Head of caudate nucleus (tissue), 42 donors: ENCODE results near the gene ADSS1.
A peak's percentile ranks its signal among the peaks of the same experiment; 100 is the strongest.
"Not testable (repeated sequence)": the region's sequence is repeated elsewhere in the genome, so short reads cannot be mapped to it uniquely, and the experiment has no call there.

Experiments
- DNase-seq, 42 donors: peaks; one replicate each; pipeline versions ENCODE4 v3.0.0 to v3.0.0-alpha.2; 2020 to 2021; ENCODE audit warnings: mixed read lengths in 7 of 42
- intact Hi-C: fragments of 100-400 bp; cut with DNase I; formaldehyde crosslinking; loops from one replicate; pipeline ENCODE4 v1.15.0; 2022

The ADSS1 gene

DNA sequence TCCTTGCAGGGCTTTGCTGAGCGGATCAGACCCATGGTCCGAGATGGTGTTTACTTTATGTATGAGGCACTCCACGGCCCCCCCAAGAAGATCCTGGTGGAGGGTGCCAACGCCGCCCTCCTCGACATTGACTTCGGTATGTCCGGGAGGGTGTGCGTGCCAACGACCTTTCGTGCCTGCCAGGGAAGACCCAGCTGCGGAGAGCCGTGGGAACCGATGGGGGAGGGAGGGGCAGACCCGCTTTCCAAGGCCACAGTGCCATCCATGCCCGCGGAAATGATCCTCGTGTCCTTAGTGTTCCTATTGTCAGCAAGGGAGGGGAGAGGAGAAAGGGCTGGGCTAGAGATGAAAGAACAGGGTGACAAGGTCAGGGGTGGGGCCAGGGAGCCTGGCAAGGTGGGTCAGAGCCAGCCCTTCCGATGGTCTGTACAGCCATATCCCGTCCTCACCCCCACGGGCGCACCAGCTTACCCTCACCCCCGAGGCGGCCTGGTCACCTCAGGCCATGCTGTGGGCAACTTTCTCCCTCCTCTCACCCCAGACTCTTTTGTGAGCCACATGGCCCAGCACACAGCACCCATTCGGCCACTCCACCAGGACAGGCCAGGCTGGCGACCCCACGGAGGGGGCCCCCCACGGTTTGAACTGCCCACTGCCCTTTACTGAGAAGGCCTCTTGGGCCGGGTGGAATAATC is 17.2 kb downstream of the ADSS1 start:
- peak in 1 of 42 donors; percentile 1 for DNase-seq
- intact Hi-C loops = no loop called here

DNA sequence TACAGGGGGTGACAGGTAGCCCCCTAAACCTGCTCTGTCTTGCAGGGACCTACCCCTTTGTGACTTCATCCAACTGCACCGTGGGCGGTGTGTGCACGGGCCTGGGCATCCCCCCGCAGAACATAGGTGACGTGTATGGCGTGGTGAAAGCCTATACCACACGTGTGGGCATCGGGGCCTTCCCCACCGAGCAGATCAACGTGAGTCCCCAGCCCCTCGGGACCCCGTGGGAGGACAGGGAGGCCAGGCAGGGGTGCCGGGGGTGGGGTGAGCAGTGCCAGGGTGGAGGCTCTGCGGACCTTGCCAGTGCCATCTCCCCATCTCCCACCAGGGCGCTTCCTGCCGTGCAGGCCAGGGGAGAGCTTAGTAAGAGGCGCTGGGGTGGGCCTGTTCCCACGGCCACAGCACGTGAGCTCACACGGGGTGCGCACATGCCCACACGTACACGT is 17.8 kb downstream of the ADSS1 start:
- DNase-seq = no peak
- intact Hi-C loops = no loop called here

DNA sequence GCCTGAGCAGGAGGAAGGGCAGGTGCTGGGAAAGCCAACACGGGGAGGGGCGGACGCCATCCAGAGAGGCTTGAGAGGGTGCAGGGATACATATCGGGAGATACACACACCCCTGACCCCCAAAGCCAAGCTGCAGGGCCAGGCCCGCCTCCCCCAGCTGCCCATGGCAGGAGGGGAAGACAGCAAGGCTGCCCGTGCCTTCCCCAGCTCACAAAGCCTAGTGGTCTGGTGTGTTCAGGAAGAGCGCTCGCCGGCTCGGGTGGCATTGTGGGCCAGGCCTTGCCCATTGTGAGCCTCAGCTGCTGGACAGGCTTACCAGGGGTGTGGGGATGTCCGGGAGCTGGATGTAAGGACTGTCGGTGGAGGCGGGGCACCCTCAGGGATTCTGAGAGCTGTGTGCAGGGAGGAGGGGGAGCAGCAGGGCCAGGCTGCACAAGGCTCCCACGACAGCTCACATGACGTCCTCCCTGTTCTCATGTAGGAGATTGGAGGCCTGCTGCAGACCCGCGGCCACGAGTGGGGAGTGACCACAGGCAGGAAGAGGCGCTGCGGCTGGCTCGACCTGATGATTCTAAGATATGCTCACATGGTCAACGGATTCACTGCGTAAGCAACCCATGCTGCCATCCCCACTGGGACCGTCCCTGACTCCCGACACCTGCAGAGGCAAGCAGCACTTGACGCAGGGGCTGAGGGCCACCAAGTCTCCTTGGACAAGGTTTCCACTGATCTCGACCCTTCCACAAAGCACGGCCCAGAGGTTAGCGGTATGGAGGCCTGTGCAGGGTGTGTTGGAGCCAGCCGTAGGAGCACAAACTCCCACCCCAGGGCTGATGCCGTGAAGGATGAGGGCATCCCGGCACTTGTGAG is 18.8 kb downstream of the ADSS1 start:
- intact Hi-C loops = no loop called here
- no peak for DNase-seq

DNA sequence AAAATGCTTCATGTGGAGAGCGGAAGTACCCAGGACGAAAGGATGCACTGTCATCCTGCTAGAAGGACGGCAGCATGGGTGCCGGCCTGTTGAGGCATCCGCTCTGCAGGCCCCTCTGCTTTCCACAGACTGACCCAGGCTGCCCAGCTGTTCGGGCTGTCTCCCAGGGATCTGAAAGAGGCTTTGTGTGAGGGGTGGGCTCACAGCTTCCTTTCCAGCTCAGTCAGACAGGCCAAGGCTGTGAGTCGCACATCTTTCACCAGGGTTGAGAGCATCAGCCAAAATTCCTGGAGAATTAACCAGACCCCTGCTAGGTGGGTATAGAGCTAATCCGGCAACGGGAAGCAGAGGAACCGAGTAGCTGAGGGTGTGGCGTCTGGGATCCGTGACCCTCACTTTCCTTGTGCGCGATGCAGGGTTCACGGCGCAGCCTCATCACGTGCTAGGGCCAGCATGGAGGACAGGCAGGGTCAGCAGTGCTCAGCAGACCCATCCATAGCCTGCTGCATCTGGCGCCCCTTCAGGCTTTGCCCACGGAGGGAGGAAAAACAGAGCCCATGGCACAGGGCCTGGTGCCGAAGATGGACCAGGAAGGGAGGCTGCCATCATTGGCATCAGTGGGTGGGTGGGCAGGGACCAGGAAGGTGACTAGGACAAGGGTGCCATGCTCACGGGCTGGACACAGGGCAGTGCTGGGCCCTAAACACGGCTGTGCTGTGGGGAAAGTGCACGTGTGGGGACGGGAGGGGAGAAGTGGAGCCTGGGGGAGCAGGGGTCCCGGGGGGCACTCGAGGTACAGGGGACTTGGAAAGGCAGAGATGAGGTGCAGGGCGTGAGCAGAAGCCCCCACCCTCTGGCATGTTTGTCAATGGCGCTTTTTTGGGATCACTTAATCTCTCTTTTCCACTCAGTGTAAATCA is 19.7 kb downstream of the ADSS1 start:
- intact Hi-C loops = no loop called here
- DNase-seq = peak in 25 of 42 donors; percentile 39 to 80 (median 60)

DNA sequence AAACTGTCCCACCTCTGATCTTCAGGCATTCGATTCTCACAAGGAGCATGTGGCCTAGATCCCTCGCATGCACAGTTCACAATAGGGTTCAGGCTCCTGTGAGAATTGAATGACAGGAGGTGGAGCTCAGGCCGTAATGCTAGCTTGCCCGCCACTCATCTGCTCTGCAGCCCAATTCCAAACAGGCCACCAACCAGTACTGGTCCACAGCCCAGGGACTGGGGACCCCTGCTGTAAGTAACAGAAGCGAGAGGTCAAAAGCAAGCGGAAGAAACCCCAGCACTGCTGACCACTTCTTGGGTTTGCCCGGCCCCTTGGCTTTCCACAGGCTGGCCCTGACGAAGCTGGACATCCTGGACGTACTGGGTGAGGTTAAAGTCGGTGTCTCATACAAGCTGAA is 20.5 kb downstream of the ADSS1 start:
- intact Hi-C loops = no loop called here
- no peak for DNase-seq

DNA sequence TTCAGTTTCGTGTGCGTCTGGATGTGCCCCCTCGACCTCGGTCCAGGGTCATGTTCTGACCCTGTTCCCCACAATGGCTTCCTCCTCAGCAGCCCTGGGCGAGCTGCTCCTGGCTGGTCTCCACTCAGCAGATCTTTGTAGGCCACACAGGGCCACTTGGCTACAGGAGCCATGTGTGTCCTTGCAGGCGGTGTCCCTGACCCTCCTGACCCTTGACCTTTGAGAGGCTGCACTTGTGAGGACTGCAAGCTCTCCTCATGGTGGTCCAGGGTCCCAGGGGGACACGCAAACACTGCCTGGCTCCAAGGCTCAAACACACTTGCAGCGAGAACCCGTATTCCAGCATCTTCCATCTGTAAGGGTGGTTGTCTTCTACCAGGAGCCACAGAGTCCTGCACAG is 21.4 kb downstream of the ADSS1 start:
- DNase-seq = no peak
- intact Hi-C loops = no loop called here

DNA sequence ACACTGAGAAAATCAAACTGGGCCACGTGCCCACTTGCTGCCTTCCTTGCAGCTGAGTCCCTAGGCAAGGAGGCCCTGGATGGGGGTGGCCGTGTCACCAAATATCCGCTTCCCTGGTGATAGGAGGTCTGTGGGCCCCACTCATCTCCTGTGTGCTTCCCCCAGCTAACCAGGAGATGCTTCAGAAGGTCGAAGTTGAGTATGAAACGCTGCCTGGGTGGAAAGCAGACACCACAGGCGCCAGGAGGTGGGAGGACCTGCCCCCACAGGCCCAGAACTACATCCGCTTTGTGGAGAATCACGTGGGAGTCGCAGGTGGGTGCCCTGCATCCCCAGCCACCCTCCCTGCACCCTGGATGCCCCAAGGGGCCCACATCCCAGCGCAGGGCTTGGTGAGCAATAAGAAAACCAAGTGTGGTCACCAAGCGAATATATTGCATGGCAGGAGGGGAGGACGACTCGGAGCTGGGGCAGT is 22.1 kb downstream of the ADSS1 start:
- DNase-seq = peak in 1 of 42 donors; percentile 2
- intact Hi-C loops = no loop called here

DNA sequence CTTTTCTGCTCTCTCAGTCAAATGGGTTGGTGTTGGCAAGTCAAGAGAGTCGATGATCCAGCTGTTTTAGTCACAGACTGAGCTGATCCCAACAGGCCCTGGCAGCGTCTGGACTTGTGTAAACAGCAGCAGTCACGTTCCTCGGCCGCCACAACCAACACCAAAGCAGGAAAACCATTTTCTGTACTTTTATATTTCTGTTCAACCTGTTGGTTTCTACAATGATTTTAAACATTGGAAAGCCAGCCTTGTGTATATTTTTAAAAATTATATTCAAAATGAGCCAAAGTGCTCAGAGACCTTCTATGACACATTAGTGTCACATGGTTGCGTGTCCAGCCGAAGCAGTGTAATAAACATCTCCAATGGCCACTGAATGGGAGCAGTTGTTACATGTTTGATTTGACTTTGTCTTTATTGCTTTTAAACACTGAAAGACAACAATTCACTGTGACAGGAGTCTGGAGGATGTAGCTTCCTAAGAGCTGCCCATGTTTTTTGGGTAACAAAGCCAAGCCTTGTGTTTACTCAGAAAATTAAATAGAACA is 23.0 kb downstream of the ADSS1 start:
- intact Hi-C loops = no loop called here
- DNase-seq = peak in 13 of 42 donors; percentile 3 to 84 (median 57)

DNA sequence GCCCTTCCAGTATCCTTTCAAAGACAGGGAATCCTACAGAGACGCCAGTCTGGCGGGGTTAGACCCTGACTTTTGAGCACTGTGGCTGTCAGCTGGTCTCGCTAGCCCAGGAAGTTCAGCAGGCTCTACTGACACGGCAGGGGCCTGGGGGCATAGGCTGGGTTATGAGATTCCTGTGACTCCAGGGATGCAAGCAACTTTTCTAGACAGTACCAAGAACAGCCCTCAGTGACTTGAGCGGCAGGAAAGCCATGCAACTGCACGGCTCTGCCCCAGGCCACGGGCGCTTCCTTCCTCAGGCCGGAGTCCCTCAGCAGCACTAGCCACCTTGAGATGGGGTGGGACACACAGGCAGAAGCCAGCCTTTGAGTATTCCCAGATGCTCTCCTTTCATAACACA is 23.8 kb downstream of the ADSS1 start:
- intact Hi-C loops = no loop called here
- peak in 1 of 42 donors; percentile 2 for DNase-seq

DNA sequence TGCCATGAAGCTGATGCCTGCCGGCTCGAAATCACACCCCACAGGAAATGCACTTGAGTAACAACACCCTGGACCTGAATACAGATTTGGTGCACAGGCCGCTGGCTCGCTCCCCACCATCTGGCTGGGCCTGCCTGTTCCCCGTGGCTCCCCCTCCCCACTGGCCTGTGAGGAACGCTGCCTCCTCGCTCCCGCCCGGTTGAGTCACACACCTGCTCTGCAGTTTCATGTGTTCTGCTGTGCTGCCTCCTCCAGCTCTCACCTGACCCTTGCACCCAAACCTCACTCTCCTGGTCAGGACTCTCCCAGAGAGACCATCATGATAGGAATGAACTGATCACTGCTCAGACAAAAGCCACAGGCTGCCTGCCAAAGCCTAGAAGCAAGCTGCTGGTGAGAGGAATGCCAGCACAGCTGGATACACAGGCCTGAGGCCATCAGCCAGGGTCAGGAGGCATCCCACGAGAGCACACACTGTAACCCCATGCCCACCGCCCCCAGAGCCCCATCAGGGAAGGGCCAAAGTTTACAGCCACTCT is 25.2 kb downstream of the ADSS1 start:
- intact Hi-C loops = no loop called here
- DNase-seq = peak; percentile 33 to 90 (median 75)

DNA sequence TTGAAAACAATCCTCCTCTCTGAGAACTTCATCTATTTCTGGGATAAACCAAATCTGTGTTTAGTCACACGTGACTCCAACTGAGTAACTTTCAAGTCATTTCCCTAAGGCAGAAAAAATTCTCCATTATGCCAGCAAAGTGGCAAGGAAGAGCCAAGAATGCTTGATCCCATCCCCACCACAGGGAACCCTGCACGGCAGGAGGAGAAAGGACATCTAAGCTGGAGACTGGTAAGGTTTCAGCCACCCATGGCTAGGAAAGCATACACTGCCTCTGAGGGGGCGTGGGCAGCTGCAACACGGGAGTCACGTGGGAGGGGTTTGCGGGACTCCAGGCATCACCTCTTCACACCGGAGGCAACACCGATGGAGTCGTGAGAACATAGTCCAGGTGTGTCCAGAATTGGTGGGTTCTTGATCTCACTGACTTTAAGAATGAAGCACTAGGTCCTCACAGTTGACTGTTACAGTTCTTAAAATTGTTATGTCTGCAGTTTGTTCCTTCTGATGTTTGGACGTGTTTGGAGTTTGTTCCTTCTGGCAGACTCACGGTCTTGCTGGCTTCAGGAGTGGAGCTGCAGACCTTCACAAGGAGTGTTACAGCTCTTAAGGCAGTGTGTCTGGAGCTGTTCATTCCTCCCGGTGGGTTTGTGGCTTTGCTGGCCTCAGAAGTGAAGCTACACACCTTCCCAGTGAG is 26.2 kb downstream of the ADSS1 start:
- intact Hi-C loops = no loop called here

DNA sequence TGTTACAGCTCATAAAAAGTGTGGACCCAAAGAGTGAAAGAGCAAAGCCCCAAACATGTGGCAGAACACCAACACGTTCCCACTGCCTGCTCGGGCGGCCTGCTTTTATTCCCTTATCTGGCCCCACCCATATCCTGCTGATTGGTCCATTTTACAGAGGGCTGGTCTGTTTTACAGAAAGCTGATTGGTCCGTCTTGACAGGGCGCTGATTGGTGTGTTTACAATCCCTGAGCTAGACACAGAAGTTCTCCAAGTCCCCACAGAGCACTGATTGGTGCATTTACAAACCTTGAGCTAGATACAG is 26.7 kb downstream of the ADSS1 start:
- intact Hi-C loops, DNase-seq: not testable (repeated sequence)

More for the DNA sequence above, 26.2 kb downstream of the ADSS1 start:
- no peak for DNase-seq

DNA sequence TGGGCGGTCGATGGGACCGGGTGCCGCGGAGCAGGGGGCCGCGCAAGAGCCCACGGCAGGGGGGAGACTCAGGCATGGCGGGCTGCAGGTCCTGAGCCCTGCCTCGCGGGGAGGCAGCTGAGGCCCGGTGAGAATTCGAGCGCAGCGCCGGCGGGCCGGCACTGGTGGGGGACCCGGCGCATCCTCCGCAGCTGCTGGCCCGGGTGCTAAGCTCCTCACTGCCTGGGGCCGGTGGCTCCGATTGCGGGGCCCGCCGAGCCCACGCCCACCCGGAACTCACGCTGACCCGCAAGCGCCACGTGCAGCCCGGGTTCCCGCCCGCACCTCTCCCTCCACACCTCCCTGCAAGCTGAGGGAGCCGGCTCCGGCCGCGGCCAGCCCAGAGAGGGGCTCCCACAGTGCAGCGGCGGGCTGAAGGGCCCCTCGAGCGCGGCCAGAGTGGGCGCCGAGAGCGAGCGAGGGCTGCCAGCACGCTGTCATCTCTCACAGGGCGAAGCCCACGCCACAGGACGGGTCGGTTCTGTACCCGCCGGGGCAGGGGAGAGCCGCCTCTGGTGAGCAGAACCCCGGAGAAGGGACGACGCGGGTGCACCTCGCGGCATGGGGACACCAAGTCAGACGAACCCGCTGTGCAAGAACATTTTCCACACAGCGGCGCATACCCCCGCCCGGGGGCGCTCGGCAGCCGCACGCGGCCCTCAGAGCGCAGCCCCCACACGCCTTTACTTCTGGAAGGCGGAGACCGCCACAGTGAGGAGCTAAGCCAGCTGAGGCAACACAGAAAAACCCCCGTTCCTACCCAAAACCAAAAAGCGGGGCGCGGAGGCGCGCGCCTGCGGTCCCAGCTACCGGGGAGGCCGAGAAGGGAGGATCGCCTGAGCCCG is 27.8 kb downstream of the ADSS1 start:
- intact Hi-C loops = no loop called here

DNA sequence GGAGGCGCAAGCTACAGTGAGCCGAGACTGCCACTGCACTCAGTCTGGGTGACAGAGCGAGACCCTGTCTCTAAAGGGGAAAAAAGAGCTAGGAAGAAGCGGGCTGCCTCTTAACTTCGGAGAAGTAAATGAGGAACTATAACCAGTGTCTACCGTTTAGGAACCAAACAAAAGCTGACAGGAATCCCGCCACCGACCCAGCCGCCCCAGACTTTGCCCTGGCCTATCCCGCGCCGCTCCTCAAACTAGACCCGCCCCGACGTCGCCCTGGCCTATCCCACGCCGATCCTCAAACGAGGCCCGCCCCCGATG is 28.4 kb downstream of the ADSS1 start:
- DNase-seq = peak in 1 of 42 donors; percentile 94
- intact Hi-C loops = no loop called here

More for the DNA sequence above, 27.8 kb downstream of the ADSS1 start:
- peak in 2 of 42 donors; percentile 30 to 36 for DNase-seq

DNA sequence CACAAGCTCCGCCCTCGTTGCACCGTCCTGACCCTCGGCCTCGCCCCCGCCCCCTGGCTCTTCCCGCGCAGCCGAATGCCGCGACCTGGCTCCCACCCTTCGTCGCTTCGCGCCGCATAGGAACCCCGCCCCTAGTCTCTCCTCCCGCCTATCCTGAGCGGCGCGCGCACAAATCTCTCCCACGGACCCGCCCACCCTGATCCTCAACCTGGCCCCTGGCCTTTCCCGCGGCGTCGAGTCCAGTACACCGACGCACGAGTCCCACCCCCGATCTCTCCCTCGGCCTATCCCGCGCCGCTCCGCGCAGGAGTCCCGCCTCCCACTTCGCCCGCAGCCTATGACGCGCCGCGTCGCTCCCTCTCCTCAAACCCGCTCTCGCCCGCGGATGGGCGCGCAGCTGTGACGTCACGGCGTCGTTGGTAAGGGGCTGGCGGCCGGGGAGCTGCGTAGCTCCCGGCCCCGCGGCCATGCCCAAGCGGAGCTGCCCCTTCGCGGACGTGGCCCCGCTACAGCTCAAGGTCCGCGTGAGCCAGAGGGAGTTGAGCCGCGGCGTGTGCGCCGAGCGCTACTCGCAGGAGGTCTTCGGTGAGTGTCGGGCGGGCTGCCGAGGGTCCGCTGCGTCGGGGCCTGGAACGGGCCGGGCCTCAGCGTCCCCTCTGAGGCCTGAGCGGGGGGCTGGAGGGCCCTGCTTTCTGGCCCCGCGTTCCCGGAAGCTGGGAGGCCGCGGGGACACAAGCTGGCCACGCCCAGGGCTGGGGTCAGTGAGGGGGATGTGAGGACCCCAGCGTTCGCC is 28.9 kb downstream of the ADSS1 start, which contains the start of gene SIVA1:
Gene SIVA1 (plus strand): TSS at position 413 of the 793 bp plus-strand sequence. CDS start 55 bp downstream, at position 468.
- intact Hi-C loops = no loop called here
- DNase-seq = peak; percentile 98 to 100 (median 100)

DNA sequence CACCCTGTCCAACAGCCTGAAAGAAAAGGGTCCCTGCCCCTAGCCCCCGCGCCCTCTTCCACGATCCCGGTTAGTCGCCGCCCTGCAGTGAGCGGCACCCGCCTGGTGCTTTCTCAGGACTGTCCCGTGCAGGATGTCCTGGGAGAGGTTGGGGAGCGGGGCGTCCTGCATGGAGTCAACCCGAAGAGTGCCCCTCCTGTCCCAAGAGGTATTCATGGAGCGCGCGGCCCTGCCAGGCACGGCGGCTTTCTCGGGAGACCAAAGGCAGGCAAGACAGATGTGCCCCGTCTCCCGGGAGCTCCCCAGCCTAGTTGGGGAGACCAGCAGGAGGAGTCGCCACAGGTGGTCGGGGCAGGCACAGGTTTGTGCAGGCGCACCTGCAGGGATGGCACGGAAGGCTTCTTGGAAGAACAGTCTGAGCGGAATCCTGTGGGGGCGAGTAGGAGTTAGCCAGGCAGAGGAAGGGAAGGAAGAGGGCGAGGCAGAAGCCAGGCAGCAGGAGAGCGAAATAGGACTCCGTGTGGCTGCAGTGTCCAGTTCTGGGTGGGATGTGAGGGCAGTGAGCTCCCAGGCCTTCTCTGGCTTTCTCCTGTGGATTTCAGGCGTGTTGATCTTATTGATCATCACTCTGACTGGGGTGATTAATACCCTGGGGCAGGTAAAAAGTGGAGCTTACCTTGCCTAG is 29.6 kb downstream of the ADSS1 start:
- peak in 1 of 42 donors; percentile 23 for DNase-seq
- intact Hi-C loops = no loop called here
